NCI-H774 (cell line): ENCODE measurements around the gene FBXO34.
A peak's percentile ranks its signal among the peaks of the same experiment; 100 is the strongest.

Source experiments
- DNase-seq: peaks from one replicate; lab custom pipeline; 2025; lab: John Stamatoyannopoulos, UW

Gene FBXO34, protein sequence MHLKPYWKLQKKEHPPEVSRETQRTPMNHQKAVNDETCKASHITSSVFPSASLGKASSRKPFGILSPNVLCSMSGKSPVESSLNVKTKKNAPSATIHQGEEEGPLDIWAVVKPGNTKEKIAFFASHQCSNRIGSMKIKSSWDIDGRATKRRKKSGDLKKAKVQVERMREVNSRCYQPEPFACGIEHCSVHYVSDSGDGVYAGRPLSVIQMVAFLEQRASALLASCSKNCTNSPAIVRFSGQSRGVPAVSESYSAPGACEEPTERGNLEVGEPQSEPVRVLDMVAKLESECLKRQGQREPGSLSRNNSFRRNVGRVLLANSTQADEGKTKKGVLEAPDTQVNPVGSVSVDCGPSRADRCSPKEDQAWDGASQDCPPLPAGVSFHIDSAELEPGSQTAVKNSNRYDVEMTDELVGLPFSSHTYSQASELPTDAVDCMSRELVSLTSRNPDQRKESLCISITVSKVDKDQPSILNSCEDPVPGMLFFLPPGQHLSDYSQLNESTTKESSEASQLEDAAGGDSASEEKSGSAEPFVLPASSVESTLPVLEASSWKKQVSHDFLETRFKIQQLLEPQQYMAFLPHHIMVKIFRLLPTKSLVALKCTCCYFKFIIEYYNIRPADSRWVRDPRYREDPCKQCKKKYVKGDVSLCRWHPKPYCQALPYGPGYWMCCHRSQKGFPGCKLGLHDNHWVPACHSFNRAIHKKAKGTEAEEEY

GRCh38 chr14:55270832-55271571 is at the start of gene FBXO34:
TSS of gene FBXO34 (plus strand) at chr14:55271421. CDS start at chr14:55350391, 78,970 bp downstream.
- peak; percentile 86 for DNase-seq

DNA sequence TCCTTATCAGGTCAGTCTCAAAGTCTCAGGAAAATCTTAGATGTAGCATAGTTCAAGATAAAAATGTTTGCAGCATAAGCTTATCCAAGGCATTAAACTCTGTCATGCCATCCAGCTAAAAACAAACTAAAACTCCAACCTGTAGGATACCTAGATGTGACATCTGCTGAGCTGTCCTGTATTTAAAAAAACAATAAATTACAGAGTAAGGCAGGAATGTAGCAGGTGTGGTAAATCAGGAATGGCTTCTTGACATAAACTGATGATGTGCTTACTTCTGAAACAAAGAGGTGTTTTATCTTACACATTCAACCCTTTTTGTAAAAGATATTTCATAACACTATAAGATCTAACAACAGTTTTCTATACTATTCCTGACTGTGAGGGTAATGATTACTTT is 49.3 kb upstream of the FBXO34 start:
- DNase-seq, result no peak

DNA sequence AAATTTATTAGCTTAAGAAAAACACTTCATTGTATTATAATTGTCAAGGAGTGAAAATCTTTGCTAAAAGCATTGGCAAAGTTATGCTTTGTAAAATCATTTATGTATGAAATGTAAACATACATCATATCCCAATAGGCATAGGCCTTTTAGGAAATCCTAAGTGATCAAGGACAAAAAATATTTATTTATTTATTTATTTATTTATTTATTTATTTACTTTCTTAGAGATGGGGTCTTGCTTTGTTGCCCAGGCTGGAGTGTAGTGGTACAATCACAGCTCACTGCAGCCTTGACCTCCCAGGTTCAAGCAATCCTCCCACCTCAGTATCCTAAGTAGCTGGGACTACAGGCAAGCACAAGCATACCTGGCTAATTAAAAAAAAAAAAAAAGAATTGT is 47.9 kb upstream of the FBXO34 start:
- no peak for DNase-seq

GRCh38 chr14:55228261-55228660 is 43.0 kb upstream of the FBXO34 start:
- DNase-seq, result no peak

GRCh38 chr14:55233591-55233990 is 37.6 kb upstream of the FBXO34 start:
- no peak for DNase-seq

DNA sequence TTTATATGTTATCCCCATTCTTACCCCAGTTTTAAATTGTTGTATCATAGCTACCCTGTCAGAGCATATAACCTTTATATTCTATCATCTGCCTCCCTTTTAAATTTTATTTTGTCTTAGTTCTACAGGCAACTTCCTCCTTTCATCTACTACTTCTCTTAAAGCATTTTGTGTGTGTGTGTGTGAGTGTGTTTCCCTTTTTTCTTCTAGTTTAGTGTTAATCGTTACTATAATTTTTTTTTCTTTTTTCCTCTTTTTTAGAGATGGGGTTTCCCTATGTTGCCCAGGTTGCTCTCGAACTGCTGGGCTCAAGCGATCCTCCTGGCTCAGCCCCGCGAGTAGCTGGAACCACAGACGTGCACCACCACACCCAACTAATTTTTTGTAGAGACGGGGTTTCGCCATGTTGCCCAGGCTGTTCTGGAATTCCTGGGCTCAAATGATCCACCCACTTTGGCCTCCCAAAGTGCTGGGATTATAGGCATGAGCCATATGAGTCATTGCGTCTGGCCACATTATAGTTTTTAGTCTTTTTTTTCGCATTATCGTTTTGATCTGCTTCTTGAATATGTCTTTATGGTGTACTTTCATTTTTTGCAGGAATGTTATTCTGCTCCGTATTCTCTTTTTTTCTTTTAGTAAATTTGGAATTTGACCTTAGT is 33.1 kb upstream of the FBXO34 start:
- no peak for DNase-seq

GRCh38 chr14:55239320-55239719 is 31.9 kb upstream of the FBXO34 start:
- DNase-seq, result no peak

- DNase-seq, result no peak
Observed at GRCh38 chr14:55240526-55241178, 30.6 kb upstream of the FBXO34 start.

DNA sequence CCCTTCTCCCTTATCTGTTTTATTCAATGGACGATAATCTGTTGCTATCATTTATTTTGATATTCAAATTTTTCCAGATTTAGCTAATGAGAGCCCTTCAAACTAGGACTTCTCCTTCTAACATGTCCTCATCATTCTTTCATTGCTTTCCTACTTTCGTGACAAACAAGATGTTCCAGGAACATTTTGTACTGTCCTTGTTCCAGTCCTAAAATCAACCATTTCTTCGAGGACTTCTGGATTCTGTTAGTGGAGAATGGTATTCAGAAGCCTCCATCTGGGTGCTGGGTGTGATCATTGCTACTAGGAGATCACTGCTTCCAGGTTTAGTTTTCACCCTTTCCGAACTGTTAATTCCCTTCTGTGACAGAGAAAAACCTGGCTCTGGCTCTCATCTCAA is 29.5 kb upstream of the FBXO34 start:
- no peak for DNase-seq

- no peak for DNase-seq
Observed at GRCh38 chr14:55243386-55243785, 27.8 kb upstream of the FBXO34 start.

DNA sequence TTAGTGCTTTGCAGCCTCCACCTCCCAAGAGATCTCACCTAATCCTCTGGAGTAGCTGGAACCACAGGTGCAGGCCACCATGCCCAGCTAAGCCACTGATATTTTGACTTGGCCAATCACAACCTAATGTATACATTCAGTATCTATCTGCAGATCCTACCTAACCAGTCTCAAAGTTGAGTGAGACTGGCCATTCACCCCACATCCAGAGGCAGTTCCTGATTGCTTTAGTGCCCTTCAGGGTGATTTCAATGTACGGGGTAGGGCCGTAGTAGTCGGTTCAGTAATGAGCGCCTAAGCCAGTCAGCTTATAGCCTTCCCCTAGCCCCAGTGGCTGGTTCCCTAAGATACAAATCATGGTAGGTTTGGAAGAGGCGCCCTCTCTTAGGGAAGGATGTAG is 27.4 kb upstream of the FBXO34 start:
- no peak for DNase-seq

DNA sequence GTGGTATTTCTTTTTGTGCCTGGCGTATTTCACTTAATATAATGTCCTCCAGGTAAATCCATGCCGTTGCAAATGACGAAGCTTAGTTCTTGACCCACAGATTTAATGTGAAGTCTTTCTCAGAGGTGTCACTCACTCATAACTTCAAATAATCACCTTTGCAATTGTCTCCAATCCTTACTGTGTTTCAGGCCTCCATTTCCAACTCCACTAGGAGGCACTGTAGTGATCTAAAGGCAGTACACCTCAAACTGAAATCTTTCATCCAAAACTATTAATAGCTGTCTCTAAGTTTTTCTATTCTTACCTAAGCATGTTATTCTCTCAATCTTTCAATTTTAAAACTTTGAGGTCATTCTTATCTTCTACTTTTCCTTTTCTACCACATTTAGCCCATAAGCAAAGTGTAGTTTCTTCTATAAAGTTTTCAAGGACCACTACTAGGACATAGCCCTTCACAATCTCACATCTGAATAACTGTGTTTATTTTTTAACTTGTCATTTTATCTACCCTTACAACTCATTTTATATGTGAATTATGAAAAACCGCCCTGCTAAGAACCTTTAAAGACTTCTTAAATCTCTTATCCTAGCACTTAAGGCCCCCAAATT is 25.5 kb upstream of the FBXO34 start:
- no peak for DNase-seq

GRCh38 chr14:55248411-55248810 is 22.8 kb upstream of the FBXO34 start:
- DNase-seq, result no peak

GRCh38 chr14:55249423-55249822 is 21.8 kb upstream of the FBXO34 start:
- no peak for DNase-seq

GRCh38 chr14:55253276-55253675 is 17.9 kb upstream of the FBXO34 start:
- no peak for DNase-seq

DNA sequence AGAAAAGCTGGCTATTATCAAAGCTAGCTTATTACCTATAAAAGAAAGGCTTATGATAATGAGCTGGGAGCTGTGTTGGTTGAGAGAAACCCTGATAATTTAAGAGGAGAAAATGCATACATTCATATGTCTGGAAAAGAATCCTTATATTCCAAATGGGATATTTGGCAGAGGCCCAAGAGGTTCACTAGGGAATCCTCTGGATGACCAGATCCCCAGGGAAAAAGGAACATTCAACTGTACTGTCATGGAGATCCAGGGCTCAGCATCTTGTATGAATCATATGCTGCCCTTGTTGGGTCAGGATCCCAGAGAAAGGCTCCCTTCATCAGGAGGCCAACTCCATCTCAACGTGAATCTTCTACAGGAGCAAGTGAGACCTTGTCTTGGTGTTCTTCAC is 16.6 kb upstream of the FBXO34 start:
- DNase-seq, result no peak

- DNase-seq, result no peak
Observed at GRCh38 chr14:55255979-55256378, 15.2 kb upstream of the FBXO34 start.

DNA sequence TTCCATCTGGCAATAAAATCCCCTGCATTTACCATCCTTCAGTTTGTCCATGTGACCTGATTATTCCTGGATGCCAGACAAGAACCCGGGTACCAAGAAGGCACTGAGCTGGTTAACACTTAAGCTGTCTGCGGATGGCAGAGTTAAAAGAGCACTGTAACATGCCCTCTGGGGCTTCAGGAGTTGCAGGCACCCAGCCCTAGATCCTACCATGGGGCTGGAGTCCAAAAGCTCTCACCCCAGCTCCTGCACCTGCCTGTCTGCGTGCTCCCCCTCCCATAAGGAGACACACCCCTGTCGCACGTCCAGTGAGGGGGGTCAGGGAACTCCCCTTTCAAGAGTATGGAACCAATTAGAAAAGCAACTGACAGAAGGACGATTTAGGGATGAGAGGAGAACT is 14.6 kb upstream of the FBXO34 start:
- DNase-seq, result no peak

DNA sequence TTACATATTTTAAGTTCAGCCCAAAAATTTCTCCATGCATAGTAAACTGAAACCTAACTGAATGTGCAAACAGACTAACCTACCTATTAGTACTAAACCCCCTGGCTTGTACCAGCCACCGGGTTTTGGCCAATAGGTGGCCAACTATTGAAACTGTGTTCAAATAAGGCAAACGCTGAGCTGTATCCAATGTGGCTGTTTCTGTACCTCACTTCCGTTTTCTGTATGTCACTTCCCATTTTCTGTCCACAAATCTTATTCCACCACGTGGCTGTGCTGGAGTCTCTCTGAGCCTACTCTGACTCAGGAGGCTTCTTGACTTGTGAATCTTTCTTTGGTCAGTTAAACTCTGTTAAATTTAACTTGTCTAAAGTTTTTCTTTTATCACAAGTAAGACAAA is 6.0 kb upstream of the FBXO34 start:
- no peak for DNase-seq

DNA sequence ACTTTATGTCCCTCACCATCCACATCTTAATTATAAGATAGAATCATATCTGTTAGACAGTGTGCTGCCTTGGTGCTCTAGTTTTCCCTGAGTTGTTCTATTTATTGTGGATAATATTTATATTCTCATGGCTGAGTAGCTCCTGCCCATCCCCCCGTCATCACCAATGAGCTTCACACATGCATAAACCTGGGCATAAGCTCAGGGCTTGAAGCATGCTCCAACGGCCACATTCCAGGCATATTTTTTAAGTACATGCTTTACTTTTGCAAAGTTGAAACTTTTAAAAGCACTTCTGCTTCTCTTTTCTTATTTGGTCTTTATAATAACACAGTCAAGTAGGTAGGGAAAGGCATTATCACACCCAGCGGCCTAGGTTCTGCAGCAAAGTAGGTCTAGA is 3.4 kb upstream of the FBXO34 start:
- no peak for DNase-seq

GRCh38 chr14:55271572-55272298 is 514 bp downstream of the FBXO34 start:
- DNase-seq, result peak; percentile 39
